Muscle of back (tissue), 11 donors: ENCODE measurements around the gene HSPD1. TPM values are rescaled to one million over a fixed set of nuclear protein-coding genes. Genes with fewer than 3 reads are reported as not detected.
"Not testable (repeated sequence)": the region's sequence is repeated elsewhere in the genome, so short reads cannot be mapped to it uniquely, and the experiment has no call there.

ENCODE experiments used
- DNase-seq, 3 donors: peaks; one replicate each; pipeline versions ENCODE4 v3.0.0 to v3.0.0-alpha.2; 2013
- polyA plus RNA-seq, 10 donors: library from polyadenylated mRNA; unstranded; fragments of 120-200 nt; gene quantifications; one replicate each; pipeline ENCODE4 v1.2.1, GENCODE V29; 2013; ENCODE audit not compliant: insufficient read length in 10 of 10

The HSPD1 gene
- polyA plus RNA-seq, 10 donors = 213 to 315 (median 283) TPM

DNA sequence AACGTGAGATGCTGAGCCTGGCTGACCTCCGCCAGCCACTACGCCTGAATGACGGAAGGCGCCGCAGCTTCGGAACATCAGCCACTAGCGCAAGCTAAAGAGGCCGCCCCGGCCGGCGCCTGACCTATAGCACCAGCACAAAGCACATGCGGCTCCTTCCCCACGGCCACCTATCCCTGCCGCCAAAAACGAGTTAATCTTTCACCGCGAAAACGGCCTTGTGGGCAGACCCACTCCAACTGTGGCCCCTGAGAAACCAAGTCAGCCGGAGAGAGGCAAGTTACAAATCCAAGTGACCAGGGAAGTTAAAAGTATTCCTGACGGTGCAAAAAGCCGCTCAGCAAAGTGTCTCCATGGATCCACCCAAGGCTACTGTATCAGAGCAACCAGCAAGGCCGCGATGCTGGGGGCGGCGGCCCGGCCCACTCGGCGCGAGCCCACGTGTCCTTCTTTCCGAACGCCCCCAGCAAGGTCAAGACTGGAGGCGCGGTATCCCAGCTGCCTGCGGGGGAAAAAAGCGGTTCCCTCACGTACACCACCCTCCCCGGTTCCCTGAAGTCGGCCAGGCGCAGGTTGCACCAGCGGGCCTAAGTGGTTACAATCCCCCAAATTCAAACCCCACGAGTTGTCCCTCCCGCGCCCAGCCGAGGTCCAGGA, 575 bp downstream of the HSPD1 start:
- peak; percentile 37 to 85 (median 65) for DNase-seq

DNA sequence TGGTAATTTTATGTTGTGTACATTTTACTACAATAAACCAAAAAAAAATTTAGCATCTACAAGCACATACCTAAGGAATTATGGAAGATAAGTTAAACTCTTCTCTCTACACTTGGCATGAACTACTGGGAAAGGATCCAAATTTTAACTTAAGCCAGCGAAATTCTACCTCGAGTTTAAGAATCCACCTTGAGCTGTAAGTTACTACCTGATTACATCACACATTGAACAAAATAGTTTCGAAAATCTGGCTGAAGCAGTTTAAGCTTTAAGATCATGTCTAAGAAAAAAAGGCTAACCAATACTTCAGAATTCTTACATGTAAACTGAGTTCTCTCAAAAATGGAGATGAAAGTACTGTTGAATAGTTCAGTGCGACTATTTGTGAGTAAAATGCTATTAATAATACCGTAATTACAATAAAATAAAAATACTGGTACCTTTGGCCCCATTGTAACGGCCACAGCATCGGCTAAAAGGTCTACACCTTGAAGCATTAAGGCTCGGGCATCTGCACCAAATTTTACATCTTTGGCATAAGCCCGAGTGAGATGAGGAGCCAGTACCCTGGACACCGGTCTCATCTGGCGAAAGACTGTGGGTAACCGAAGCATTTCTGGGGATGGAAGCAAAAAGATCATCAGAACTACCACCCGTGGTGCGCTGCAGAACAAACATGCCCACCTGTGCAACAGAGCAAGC, 1.3 kb downstream of the HSPD1 start:
- peak in 2 of 3 donors; percentile 4 to 11 for DNase-seq

GRCh38 chr2:197497326-197497725, 2.3 kb downstream of the HSPD1 start:
- no peak for DNase-seq

DNA sequence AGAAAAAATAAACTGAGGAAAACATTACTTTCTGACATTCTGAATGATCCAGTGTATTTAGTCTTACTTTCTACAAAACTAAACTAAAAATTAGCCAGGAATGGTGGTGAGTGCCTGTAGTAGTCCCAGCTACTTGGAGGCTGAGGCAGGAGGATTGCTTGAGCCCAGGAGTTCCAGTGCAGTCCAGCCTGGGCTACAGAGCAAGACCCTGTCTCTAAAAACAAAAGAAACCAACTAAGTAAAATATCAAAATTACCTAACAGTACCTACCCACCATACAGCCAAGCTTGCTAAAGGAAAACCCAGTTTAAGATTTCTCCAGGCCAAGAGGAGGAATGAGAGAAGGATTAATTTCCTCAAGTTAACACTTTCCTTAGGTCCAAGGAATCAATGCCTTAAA, 2.9 kb downstream of the HSPD1 start:
- DNase-seq = no peak

GRCh38 chr2:197495433-197496134, 4.1 kb downstream of the HSPD1 start:
- no peak for DNase-seq

GRCh38 chr2:197487385-197487784, 12.3 kb downstream of the HSPD1 start:
- DNase-seq = no peak

GRCh38 chr2:197486175-197486574, 13.5 kb downstream of the HSPD1 start:
- DNase-seq = no peak

- not testable (repeated sequence) for DNase-seq
Observed at GRCh38 chr2:197484248-197484647, 15.4 kb downstream of the HSPD1 start.

- DNase-seq = no peak
Observed at GRCh38 chr2:197480165-197481036, 19.2 kb downstream of the HSPD1 start.

- no peak for DNase-seq
Observed at GRCh38 chr2:197477797-197478196, 21.8 kb downstream of the HSPD1 start.

DNA sequence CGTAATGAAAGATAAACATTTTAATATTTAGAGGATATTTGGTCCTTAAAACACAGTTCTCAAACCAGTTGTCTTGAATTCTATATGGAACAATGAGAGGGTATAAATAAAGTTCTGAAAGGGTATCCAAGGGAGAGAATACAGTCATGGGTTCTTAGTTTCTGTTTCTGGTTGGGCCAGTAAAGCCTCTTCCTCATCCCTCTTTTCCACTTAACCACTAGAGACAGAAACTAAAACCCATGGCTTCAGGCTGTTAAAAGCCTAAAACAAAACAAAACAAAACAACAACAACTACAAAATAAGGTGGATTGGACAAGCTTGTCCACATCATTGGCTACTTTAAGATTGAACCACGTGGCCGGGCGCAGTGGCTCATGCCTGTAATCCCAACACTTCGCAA, 27.5 kb downstream of the HSPD1 start:
- no peak for DNase-seq

- no peak for DNase-seq
Observed at GRCh38 chr2:197464175-197464574, 35.5 kb downstream of the HSPD1 start.

- DNase-seq = no peak
Observed at GRCh38 chr2:197461057-197461456, 38.6 kb downstream of the HSPD1 start.

DNA sequence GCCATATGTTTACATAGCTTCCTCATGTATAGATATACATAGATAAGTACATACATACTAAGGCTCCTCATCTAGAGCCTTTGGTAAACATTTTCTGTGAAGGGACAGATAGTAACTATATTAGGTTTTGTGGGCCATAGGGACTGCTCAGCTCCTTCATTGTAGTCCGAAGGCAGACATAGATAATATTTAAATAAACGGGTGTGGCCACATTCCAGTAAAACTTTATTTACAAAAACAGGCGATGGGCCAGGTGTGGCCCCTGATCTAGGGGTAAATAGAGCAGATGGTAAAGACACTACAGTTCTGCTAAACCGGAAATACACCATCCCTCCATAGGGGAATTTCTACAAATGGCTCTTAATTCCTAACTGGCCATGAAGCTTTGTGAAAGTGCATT, 39.0 kb downstream of the HSPD1 start:
- no peak for DNase-seq

DNA sequence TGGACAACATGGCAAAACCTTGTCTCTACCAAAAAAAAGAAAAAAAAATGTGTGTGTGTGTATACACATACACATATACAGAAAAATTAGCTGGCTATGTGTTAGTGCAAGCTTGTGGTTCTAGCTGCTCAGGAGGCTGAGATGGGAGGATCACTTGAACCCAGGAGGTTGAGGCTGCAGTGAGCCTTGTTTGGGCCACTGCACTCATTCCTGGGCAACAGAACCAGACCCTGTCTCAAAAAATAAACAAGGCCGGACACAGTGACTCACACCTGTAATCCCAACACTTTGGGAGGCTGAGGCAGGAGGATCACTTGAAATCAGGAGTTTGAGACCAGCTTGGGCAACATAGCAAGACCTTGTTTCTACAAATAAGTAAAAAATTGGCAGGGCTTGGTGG, 44.2 kb downstream of the HSPD1 start:
- DNase-seq = no peak

DNA sequence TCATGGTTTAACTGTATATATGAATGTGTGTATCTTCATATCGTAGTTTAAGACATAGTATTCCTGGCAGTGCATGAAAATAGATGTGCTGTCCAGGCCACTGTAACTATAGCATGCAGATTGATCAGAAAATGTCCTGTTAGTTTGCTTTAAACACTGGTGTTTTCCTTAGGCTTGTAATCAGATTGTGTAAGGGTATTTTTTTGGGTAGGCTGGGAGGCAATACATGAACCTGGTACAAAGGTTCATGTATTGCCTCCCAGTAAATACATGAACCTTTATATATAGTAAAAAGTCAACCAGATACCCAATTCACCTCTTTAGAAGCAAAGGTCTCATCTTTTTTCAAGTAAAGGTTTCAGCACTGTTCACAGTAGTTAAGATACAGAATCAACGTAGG, 44.7 kb downstream of the HSPD1 start:
- no peak for DNase-seq

DNA sequence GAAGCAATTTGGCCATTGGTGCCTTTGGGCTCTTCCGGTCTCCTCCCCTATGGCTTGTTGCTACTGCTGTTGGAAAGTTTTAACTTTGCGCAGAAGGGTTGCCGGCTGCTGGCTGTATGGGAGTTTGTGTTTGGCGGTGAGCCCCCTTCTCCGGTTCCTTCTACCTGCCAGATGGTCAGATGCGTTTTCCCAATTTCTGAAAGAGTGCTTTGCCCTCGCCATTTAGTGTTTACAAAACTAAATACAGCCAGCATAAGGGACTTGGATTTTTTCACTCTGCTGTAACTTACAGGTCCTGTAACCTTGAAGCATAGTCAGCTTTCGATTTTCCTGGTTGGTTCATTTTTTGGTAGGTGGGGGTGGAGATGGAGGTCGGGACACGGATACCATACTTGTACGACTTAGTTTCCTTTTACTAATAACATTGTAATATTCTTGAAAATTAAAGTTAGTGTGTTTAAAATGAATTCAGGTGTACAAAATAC, 45.7 kb downstream of the HSPD1 start:
- DNase-seq = no peak

GRCh38 chr2:197453123-197453913, 46.3 kb downstream of the HSPD1 start, which contains the start of gene COQ10B:
COQ10B (plus strand) TSS chr2:197453552; CDS start chr2:197453561, 9 bp downstream.
- peak; percentile 100 for DNase-seq

DNA sequence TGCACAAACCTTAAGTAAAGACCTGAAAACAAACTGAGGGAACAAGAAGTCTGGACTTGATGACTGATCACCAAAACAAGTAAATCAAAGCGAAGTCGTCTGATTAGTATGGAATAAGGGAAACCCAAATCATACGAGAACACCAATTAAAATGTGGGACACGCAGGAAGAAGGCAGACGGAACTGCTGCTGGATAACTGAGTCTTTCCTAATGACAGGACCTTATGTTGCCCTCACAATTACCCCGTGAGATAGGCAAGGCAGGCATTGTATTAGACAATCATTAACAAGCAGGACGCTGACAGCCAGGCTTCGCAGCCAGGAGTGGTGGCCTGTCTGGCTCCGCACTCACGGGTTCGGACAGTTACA, 46.9 kb downstream of the HSPD1 start:
- no peak for DNase-seq

DNA sequence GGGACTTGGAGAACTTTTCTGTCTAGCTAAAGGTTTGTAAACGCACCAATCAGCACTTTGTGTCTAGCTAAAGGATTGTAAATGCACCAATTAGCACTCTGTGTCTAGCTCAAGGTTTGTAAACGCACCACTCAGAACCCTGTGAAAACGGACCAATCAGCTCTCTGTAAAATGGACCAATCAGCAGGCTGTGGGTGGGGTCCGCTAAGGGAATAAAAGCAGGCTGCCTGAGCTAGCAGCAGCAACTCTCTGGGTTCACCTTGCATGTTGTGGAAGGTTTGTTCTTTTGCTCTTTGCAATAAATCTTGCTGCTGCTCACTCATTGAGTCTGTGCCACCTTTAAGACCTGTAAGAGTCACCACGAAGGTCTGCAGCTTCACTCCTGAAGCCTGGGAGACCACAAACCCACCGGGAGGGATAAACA, 48.7 kb downstream of the HSPD1 start:
- DNase-seq = not testable (repeated sequence)

GRCh38 chr2:197450465-197450864, 49.2 kb downstream of the HSPD1 start:
- DNase-seq = no peak
